IPS-NIHi7 (cell line): ENCODE data around the gene ESR1.
"Not testable (repeated sequence)": the region's sequence is repeated elsewhere in the genome, so short reads cannot be mapped to it uniquely, and the experiment has no call there.

Experiments used
- DNase-seq: peaks from one replicate; pipeline ENCODE4 v3.0.0; 2012; ENCODE audit warnings: mixed read lengths; ENCODE audit errors: extremely low spot score

The ESR1 gene

GRCh38 chr6:152054441-152054840 lies 247.0 kb downstream of the ESR1 start:
- no peak for DNase-seq

GRCh38 chr6:152055517-152055916 lies 248.0 kb downstream of the ESR1 start:
- no peak for DNase-seq

- DNase-seq = no peak
Measured at GRCh38 chr6:152057832-152058498, 250.5 kb downstream of the ESR1 start.

- DNase-seq = no peak
Measured at GRCh38 chr6:152059909-152060308, 252.4 kb downstream of the ESR1 start.

- DNase-seq = no peak
Measured at GRCh38 chr6:152062476-152062875, 255.0 kb downstream of the ESR1 start.

GRCh38 chr6:152063170-152063921 lies 255.9 kb downstream of the ESR1 start:
- no peak for DNase-seq

- no peak for DNase-seq
Measured at GRCh38 chr6:152068622-152069261, 261.3 kb downstream of the ESR1 start.

GRCh38 chr6:152070556-152070955 lies 263.1 kb downstream of the ESR1 start:
- no peak for DNase-seq

GRCh38 chr6:152071318-152071717 lies 263.8 kb downstream of the ESR1 start:
- DNase-seq = no peak

- DNase-seq = no peak
Measured at GRCh38 chr6:152071843-152072242, 264.4 kb downstream of the ESR1 start.

GRCh38 chr6:152076242-152076641 lies 268.8 kb downstream of the ESR1 start:
- DNase-seq = not testable (repeated sequence)

GRCh38 chr6:152078001-152078400 lies 270.5 kb downstream of the ESR1 start:
- no peak for DNase-seq

- DNase-seq = no peak
Measured at GRCh38 chr6:152078804-152079203, 271.3 kb downstream of the ESR1 start.

- no peak for DNase-seq
Measured at GRCh38 chr6:152085451-152085921, 278.0 kb downstream of the ESR1 start.

GRCh38 chr6:152086223-152086873 lies 278.9 kb downstream of the ESR1 start:
- no peak for DNase-seq

GRCh38 chr6:152087096-152087495 lies 279.6 kb downstream of the ESR1 start:
- DNase-seq = no peak

GRCh38 chr6:152087701-152088100 lies 280.2 kb downstream of the ESR1 start:
- no peak for DNase-seq

- no peak for DNase-seq
Measured at GRCh38 chr6:152089992-152090391, 282.5 kb downstream of the ESR1 start.

- DNase-seq = no peak
Measured at GRCh38 chr6:152091201-152091600, 283.7 kb downstream of the ESR1 start.

GRCh38 chr6:152091851-152092341 lies 284.4 kb downstream of the ESR1 start:
- DNase-seq = no peak

GRCh38 chr6:152093711-152094110 lies 286.2 kb downstream of the ESR1 start:
- DNase-seq = no peak

- DNase-seq = no peak
Measured at GRCh38 chr6:152094276-152094675, 286.8 kb downstream of the ESR1 start.
